HK-2 (cell line): ENCODE measurements around the gene HCN1.
A peak's percentile ranks its signal among the peaks of the same experiment; 100 is the strongest.

Experiments
- DNase-seq: peaks from one replicate; pipeline ENCODE4 v3.0.0-alpha.2; 2018; ENCODE audit not compliant: unreplicated experiment

HCN1 gene

DNA sequence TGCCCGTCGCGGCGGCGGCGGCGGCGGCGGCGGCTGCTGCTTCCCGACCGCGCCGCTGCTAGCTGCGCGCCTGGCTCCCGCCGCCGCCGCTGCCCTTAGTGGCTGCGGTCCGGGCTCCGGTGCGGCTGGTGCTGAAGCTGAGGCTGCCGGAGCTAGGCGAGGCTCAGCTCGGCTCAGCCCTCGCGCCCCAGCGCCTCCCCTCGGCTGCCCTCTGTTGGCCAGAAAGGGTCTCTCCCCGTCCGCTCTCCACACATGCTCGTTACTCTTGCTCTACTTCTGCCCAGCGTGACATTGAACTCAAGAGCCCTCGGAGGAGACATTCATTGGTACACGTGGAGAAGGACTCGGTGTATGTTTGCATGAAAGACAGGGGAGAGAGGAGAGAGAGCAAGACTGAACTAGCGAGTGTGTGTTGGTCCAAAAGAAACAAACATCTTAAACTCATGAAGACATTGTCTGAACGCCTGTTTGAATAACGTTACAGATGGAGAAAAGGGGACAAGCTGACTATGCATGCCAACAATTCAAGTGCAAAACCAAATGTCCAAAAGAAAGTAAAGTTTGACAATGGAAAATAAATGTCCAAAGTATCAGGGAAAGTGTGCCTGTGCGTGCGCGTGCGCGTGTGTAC is at the start of gene HCN1:
TSS of gene HCN1 (minus strand) at position 175 of the 631 bp plus-strand sequence.
- DNase-seq: peak; percentile 81

DNA sequence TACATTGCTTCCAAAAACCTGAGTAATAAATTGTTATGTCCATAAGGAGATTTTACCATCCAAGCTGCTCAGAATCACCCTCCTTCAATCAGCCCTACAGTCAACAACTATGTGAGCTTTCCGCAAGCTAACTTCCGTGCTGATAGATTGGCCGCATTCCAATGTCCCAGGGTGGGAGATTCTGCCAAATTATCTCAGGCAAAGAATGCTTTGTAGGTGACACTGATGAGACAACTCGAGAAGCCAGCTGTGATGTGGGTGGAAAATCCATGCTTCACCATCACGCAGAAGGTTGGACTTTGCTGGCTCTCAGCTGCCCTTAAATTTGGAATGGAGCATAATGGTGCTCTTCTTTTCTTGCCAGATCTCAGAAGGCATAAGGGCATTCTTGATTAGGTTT is 44.9 kb upstream of the HCN1 start:
- DNase-seq: no peak

DNA sequence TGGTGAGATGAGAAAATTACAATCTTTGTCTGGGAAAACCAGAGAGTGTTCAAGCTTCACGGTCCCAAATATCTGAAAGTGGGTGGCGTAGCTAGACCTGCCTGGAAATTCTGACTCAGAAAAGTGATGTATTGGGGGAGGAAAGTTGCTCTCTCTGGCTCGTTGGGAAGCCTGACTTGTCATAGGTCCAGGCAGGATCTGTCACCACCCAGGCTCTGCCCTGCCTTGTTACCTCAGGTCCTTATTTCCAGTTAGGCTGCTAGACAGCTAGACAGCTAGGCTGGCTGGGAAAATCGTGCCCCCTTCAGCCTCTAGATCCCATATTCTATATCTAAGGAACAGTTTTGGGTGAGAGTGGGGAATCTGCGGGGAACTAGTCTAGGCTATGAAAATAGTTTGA is 41.0 kb upstream of the HCN1 start:
- no peak for DNase-seq

DNA sequence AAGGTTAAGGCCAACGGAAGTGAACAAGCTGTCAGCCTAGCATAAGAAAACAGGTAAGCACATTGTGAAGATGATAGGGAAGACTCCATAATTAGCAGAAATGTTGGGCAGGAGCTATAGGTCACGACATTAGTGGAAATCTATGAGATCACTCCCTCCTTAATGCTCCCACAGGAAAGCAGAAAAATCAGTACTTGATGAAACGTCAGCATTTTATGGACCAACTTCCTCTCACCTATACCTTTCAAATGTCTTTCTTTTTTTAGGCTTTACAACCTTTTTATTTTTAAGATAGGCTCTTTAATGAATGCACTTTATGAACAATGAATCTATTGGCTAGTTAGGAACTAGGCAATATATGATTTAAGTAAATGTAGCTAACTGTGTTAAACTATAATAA is 29.4 kb upstream of the HCN1 start:
- DNase-seq: no peak

DNA sequence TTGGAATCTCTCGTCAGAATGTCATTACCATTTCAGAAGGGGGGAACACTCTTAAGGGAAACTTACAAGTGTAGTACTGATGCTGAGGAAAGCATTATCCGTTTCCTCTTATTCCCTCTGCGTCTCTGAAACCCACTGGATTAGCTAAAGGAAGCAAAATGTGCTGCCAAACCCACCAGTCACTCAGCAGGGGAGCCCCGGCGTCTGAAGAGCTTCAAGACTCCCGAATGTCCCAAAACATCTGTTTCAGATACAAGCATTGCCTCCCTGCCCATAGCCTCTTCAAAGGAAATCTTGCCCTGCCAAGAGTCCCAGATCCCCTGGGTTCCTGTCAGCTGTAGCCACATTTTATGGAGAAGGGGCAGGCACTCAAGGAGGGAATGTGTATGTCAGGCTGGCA is 1.0 kb upstream of the HCN1 start:
- no peak for DNase-seq

DNA sequence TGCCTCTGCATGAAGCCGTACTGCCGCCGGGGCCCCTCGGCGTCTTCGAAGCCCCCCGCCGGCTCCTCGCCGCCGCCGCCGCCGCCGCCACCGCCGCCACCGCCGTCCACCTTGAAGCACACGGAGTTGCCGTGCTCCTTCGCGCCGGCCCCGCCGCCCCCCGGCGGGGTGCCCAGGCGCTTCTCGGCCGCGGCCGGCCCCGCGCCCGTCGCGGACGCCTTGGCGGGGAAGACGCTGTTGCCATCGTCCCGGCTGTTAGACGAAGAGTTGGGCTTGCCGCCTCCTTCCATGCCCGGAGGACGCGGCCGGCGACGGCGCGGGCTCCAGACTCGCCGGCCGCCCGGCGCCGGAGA is 400 bp downstream of the HCN1 start:
- no peak for DNase-seq

DNA sequence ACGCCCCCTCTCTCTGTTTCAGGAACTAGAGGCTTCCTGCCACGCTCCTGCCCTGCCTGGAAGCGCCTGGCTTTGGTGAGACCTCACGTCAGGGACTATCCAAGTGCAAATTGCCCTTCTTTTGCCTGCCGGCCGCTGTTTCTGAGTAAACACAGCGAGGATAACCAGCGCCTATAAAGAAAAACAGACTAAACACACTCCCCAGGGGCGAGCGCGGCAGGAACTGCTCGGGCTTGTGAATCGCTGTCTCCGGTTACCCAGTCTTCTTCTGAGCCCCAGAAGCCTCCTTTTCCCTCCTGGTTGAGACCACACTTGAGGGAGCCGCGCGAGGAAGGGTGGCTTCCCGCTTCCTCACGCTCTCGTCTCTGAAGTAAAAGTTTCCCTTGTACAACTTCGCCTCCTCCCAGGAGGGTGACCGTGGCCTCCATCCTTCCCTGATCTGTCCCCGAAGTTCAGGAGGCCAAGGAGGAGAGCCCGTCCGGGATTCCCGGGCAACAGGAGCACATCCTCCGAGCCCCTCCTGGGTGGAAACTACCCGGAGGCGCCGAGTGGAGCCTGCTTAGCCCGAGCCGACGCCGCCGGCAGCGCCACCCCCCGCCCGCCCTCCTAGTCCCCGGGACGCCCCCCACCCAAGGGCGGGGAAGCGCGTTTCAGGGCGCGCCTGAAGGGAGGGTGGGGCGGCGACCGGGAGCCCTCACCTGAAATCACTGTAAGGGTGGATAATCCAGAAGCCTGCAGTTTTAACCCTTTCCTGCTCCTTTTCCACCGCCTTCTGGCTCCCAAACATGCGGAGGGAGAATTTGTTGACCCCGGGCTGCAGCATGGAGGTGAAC is 993 bp downstream of the HCN1 start:
- no peak for DNase-seq

DNA sequence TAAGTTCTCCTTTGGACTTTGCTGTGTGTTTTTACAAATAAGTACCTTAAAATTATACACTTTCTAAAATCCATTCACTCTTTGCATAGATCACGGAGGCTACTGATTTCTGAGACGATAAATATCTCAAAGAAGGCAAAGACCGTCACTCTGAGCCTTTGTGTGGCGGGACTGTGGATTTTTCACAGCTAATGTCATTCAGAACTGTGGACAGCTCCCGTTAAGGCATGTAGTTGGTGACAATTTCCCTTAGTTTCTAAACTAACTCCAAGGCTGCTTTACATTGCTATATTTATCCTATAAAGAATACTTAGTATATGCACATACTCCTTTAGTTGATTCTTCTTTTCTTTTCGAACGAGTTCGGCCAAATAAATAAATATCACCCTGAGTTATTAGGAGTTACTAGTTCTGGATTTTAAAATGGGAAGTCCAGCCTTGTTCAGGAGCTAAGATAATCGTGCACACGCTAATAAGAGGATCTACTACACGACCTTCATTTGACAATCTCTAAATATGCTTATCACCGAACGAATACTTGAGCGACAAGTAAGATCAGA is 1.8 kb downstream of the HCN1 start:
- no peak for DNase-seq

DNA sequence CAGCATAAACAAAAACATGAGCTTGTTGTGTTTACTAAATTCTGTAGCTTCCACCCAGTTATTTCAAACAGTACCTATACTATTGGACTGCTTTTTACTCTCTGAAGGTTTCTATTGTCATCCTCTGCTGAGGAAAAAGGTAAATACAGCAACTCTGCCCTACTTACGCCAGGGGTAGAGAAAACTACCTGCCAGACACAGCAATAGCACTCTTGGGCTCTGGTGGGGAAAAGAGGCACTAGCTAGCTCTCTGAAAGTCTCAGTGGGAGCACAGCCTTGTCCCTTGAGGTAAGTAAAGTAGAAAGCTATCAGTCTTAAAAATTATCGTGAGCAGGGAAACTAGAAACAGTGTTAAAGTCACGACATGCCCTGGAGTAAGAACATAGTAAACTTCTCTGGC is 3.7 kb downstream of the HCN1 start:
- no peak for DNase-seq

DNA sequence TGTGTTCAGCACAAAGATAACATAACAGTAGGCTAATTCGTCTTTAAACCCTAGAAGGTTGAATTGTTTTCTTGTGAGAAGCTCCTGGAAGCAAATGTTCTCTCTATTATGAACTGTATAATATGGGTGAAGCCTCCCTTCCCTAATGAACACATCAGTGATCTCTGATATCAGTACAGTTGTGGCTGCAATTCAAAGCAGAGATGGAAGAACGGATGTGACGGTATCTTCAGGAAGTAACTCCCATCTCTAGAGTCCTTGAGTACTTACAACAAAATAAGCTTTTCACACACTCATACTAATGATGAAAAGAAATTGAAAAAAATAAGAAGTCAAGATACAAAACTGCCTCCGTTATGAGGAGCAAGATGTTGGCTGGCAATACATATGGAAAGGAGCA is 4.5 kb downstream of the HCN1 start:
- DNase-seq: no peak

DNA sequence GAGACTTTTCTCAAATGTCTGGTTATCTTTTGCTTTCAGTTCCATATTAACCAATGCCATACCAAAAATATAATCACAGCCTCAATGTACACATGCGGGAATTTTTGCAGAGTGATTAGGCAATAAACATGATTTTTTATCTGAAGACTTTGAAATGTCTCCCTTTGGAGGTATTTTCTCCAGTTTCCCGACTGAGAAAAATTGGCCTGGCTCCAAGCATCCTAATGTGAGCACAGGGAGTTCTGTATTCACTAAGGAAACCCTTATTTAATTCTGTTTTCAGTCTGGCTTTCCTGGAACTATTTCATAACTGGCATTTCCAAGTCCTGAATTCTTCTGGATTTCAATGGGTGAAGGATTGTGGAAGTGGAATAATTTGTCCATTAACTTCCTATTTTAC is 8.5 kb downstream of the HCN1 start:
- no peak for DNase-seq

DNA sequence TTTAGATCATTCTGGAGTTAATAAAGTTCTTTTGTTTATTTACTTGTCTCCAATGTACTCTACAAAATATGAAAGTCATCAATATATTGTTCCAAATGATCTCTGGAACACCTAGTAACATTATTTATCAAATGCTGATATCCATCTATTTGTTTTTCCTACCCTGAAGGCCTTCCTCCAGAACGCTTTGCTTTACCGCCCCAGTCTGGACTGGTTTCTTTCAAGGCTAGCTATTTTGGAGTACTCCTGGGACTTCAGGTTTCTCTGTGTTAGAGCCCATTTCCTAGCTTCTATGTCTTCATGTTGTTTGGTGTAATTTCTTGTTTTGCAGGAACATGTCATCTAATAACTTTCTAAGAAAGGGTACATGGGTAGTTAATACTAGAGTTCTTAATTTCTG is 9.6 kb downstream of the HCN1 start:
- no peak for DNase-seq

DNA sequence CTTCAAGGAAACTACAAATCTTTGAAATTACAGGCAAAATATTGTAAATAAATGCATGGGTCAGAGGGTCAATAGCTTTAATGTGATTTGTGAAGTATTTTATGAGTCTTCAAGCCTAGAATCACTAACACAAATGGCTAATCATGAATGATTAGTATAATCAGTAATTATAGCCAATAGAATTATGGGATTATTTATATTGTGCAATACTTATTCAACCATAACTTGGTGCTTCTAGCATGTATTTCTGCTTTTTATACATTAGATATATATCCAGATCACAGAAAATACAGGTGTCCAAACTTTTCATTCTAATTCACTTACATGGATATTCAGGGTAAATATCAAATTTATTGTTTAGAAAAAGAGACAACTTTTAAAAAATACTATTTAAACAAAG is 12.1 kb downstream of the HCN1 start:
- DNase-seq: no peak

DNA sequence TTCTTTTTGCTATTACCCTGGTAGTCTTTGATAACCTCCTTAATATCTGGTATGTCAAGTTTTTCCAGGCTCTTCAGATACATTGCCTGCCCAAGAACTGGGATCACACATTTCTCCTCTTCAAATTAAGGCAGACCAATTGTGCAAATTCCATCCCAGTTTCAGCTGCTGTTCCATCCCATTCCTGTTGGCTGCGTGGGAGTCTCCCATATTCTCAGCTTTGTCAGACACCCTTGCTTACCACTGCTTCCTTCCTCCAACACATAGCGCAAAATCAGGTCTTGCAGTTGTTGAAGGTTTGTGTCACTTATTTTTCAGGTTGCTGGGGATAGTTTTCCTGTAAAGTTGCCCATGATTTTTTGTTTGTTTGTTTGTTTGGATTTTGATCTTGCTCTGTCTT is 15.2 kb downstream of the HCN1 start:
- DNase-seq: no peak

DNA sequence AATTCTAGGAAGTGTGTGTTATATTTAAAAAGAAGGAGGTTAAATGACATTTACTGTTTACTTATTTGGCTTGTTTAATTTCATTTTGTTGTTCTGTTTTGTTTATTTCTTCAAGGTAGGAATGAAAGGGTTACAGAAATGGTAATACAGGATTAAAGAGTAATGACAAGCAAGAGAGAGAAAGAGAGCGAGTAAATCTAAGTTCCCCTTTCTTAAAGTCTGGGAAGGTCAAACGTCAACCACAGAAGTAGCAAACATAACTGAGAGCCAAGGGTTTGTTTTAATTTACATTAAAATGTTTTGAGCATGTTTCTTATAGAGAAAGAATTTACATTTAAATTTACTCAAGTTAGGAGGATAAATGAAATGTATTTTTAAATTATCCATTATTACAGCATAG is 18.7 kb downstream of the HCN1 start:
- no peak for DNase-seq

DNA sequence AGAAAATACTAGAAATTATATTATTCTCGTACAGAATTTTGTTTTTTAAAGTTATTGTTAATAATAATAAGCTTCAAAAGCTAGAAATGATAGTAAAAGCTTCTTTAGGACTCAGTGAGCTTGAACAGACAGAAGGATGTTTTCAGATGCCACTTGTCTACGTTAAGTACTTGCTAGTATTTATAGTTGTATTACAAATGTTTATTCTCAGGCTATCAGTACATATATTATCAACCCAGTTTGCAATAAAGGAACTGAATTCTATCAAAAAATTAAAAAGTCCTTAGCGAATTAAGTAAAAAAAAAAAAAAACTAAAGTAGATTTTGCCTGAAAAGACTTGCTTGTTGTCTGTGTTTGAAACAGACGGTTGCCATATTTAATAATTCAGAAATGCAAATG is 23.9 kb downstream of the HCN1 start:
- DNase-seq: no peak

DNA sequence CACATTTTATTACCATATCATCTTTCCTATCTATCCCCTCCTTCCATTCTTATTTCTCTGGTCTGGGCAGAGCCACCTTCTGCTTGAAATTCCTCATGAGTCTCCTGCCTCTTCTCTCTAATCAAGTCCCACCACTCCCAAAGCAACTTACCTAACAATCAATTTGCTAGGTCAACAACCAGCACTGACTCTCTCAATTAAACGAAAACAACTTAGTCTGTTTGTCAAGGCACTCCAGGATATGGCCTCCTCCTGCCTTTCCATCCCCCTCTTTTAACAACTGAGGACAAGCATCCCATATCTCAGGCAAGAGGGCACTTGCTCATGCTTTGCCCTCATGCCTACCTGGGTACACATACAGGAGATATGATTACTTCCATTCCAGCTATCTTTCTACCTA is 47.4 kb downstream of the HCN1 start:
- no peak for DNase-seq

DNA sequence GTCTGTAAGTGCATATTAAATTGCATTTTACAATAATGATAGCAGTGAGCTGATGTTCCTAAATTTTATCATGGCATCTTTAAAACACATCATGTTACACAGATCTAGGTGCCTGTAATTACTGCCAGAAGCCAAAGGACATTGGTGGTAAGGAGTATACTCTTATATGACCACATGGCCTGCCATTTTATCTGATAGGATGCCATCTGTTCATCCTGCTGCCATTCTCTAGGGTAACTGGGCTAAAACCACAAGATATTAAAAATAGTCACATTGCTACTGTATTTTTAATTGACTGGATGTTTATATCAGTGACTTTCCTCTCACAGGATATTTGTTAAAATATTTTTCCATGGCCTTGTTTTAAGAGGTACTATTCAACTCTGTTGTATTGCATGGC is 53.1 kb downstream of the HCN1 start:
- no peak for DNase-seq

DNA sequence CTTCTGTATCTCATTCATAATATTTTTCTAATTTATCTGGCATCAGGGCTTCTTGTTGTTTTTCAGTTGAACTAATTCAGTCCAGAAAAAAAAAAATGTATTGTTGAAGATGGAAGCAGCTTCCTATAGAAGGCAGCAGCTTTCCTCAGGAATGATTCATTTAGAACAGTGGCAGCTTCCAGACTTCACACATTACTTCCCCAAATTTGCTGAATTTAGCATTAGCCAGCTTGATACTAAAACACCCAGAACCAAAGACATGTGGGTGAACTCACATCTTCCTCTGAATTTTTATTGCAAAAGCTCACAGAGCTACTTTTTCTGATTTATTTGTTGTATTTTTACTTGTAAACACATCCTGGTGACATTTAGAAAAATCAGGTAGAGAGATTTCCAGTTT is 53.8 kb downstream of the HCN1 start:
- DNase-seq: no peak

DNA sequence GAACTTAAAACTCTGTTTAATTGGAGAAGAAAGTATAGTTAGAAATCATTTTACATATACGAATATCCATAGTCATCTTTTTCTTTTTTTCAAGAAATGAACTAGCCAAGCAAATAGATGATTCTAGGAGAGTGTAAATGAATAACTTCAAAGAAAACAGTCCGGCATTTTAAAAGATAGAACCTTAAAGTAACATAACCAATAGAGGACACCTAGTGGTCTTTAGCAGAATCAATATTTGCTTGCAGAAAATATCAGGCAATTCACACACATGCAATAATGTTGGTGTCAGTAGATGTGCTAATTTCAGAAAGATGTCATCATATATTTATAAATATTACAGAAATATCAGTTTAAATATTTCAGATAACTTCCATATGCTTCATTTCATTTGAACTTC is 57.1 kb downstream of the HCN1 start:
- DNase-seq: no peak

DNA sequence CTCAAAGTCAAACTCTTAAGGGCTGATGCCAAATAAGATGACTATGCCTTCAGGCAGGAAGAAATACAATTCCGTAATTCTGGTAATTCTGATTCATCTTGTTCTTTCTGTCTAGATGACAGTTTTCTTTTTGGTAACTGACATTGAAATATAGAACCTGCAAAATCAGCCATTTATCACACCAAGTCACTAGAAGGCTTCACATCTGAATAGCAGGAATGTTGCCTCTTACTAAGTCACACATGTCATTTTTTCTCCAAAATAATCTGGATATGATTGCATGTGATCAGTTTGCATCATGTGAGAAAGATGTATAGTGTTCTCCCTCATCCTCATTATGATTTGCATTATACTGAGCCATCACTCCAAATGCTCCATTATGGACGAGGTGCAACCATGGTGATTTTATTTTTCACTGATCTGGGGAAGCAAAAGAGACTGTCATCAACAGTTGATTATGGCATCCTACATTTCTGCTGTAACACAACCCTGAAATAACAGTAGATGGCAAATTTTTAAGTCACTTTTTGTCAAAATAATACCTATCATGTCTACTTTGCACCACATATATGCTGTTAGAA is 69.0 kb downstream of the HCN1 start:
- no peak for DNase-seq

DNA sequence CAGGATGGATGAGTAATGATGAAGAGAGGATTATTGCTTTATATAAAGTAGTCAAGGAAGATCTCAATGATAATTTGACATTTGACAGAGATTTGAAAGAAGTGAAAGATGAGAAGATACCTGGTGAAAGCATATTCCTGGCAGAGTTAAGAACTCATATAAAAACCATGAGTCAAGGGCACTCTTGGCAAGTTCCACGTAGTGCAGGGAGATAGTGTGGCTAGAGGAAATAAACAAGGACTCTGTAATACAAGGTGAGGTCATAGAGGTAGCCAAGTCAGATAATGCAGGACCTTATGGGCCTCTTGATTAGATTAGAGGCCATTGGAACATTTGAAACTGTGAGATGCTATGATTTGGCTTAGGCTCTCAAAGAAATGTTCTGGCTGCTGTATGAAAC is 72.3 kb downstream of the HCN1 start:
- no peak for DNase-seq

DNA sequence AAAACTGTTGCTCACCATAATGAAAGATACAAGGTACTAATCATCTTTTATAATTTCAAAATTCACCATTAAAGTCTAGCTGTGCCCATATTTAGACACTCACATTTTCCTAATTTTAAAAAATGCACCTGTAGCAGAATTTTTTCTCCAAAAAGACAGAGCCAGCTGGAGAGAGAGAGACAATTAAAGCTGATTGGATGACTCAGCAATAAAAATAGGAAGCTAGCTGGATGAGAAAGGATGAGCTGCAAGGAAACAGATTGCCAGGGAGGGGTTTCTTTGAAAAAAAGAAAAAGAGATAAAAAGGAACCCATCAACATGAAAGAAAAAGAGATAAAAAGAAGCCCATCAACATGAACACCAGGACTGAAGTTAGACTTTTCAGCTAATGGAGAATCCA is 73.8 kb downstream of the HCN1 start:
- DNase-seq: no peak
